Ovary (tissue), 10 donors: ENCODE measurements around the gene SLX4IP. TPM values are rescaled to one million over a fixed set of nuclear protein-coding genes. Genes with fewer than 3 reads are reported as not detected.

Experiments used
- DNase-seq, 5 donors: peaks; one replicate each; pipeline ENCODE4 v3.0.0-alpha.2; 2019 to 2020
- H3K27ac ChIP-seq, 2 donors: fragments of 200-600 bp; one replicate each; pipeline versions ENCODE4 v1.5.1 to v1.8.0; 2019 to 2022
- H3K27me3 ChIP-seq: fragments of 200-600 bp; one replicate; pipeline ENCODE4 v1.8.0; 2022
- H3K36me3 ChIP-seq: fragments of 200-600 bp; sonication (generic); one replicate; pipeline ENCODE4 v1.5.1; 2019
- H3K4me1 ChIP-seq: one replicate; pipeline ENCODE4 v1.8.1; 2013; ENCODE audit warnings: mild to moderate bottlenecking, moderate library complexity; ENCODE audit not compliant: insufficient read depth
- H3K4me3 ChIP-seq: fragments of 200-600 bp; sonication (generic); one replicate; pipeline ENCODE4 v1.5.1; 2017
- H3K9me3 ChIP-seq, 2 donors: fragments of 200-600 bp in 1 of 2; sonication (generic) in 1 of 2; one replicate each; pipeline versions ENCODE4 v1.5.1 to v1.8.1; 2013 to 2019; ENCODE audit warnings: mild to moderate bottlenecking in 1 of 2, moderate library complexity in 1 of 2
- CTCF ChIP-seq, 3 donors: fragments of 450-650 bp in 2 of 3; fragments of 200-600 bp in 1 of 3; IDR thresholded peaks; one replicate each; pipeline versions ENCODE4 v1.5.1 to v1.8.0; 2016 to 2022; ENCODE audit warnings: antibody characterized with exemption in 3 of 3, mild to moderate bottlenecking in 1 of 3
- EP300 ChIP-seq: sonication (generic); formaldehyde crosslinking; IDR thresholded peaks from one replicate; pipeline ENCODE4 v1.6.1; 2017; ENCODE audit warnings: antibody characterized with exemption
- POLR2A ChIP-seq: fragments of 450-650 bp; IDR thresholded peaks from one replicate; pipeline ENCODE4 v1.6.1; 2017; ENCODE audit warnings: antibody characterized with exemption, mild to moderate bottlenecking, moderate library complexity
- WGBS, 3 donors: extraction: QIAGEN DNeasy Blood & Tissue Kit in 1 of 3; methylation state at CpG; one replicate each; pipeline versions ENCODE4 v1.1.5 to v1.1.7; 2013 to 2017; 5-methylcytosine and 5-hydroxymethylcytosine counted together
- intact Hi-C, 4 donors: fragments of 100-400 bp; cut with DNase I; formaldehyde crosslinking; loops; one replicate each; pipeline versions ENCODE4 v1.11.0 to v1.15.1; 2022 to 2023
- long read RNA-seq, 3 donors: library from polyadenylated mRNA in 2 of 3; unstranded in 2 of 3; transcript quantifications; one replicate each; pipeline ENCODE4 v2.0.0 and lab custom pipeline, GENCODE V29; 2021 to 2026
- polyA plus RNA-seq, 2 donors: library from polyadenylated mRNA; stranded (reverse); fragments of 200-250 nt in 1 of 2; fragments of 350-450 nt in 1 of 2; fragmentation: Illumina TruSeq in 1 of 2; extraction: RNeasy Lipid Tissue Mini Kit (QIAGEN cat#74804) in 1 of 2; gene quantifications; one replicate each; pipeline ENCODE4 v1.2.3, GENCODE V29; 2013 to 2014
- total RNA-seq, 7 donors: library from RNA; depleted of rRNA in 2 of 7; stranded (reverse); fragments of >200 nt in 2 of 7; fragmentation: NEBNext Ultra II Directional in 3 of 7; extraction: Animal tissue kit (Norgen Biotek cat#: 25700) in 3 of 7; gene quantifications; one replicate each; pipeline versions ENCODE4 v1.1.0 to v1.2.4, GENCODE V29; 2016 to 2023
- donor health status: DM: no; HTN: no; CAD: no; lungs with moderate emphysema.
- donor health status: DM: no; HTN: no; CAD: no.
- donor health status: Bipolar disorder and iron deficiency.
- donor health status: DM: yes; HTN: yes; CAD: no.
- donor health status: DM: no; HTN: no; CAD: no.
- donor health status: DM: yes; HTN: yes; CAD: no.

The SLX4IP gene
- 1 to 10 TPM; 1.7 to 5.1 (median 3.0) TPM for total RNA-seq
- polyA plus RNA-seq = 1 to 10 TPM in 1 of 2 donors, under 1 TPM in 1; 0.98 to 2.8 TPM
- long read RNA-seq, donor 1, full-length matches to known transcripts = 3 of 9 reads
- long read RNA-seq, donor 1, partial matches to known transcripts = 1 of 9 reads
- long read RNA-seq, donor 1, other reads (novel, unspliced or antisense) = 5 of 9 reads
- long read RNA-seq, donor 2, full-length matches to known transcripts = 1 of 1 reads
- long read RNA-seq, donor 2, partial matches to known transcripts = 0 of 1 reads
- long read RNA-seq, donor 2, other reads (novel, unspliced or antisense) = 0 of 1 reads
- long read RNA-seq, donor 3 = 0 reads

DNA sequence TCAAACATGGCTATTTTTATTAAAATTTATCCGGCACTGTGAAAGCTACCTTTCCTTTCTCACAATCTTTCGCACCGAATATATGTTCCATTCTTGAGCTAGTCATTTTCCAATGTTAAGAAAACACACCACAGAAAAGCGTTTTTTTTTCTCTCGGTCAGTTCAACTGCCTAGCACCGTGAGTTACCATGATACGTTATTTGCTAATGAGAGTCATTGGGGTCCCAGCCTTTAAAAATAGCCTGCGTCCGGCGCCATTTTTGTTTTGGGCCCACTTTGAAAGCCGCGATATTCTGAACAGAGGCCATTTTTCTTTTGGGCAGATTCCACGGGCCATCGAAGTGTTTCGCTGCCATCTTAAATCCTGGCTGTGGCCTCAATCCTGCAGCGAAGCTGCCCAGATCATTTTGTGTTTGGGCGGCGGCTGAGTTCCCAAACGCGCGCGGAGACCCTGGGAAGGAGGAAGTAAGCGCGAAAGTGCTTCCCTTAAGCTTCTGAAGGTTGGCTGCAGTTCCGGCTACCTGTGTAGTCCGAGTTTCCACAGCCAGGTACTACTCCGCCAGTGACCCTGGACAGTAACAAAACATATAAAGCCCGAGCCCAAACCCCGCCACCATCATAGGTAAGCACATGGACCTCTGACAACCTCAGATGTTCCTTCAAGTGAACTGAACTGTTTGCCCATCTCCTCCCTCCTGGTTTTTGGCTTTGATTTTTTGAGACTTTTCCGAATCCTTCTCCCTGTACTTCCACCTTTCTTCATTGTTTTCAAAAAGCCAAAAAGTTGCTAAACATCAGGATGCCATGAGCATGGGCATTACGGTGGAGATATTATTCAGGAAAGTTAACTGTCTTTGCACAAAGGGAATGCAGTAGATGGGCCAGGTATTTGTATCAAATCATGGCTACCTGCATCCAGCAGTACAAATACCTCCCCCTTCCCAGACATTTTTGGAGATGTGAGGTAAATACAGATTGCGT is at the start of gene SLX4IP:
Gene SLX4IP (plus strand): TSS at position 474 of the 981 bp plus-strand sequence. CDS start 22,900 bp downstream, outside the sequence.
- WGBS, 3 donors = 2 to 3% (median 2%) methylated on average over 32 of the region's 32 CpGs
- peaks cover 7% of the 10 kb centered on the region for H3K4me1 ChIP-seq
- peak within 1 kb of the TSS; percentile 54 for H3K4me3 ChIP-seq
- DNase-seq = peak; percentile 90 to 94 (median 91)
- peak within 1 kb of the TSS; percentile 78 to 83 for H3K27ac ChIP-seq
- TF ChIP-seq EP300 (no peak), CTCF (IDR thresholded peaks at IDR 0.05) (no peak), POLR2A (no peak)
- intact Hi-C loops = loop anchor here in 1 of 4 donors (5.0 to 10.0 kb wide), 2 partner anchors 218 to 240 kb away; partner anchors contain the start of genes JAG1 and SNAP25
- no peaks in the 10 kb centered on the region for H3K27me3 ChIP-seq
- no peaks in the 10 kb centered on the region for H3K9me3 ChIP-seq
- H3K36me3 ChIP-seq = no peaks in the 10 kb centered on the region

DNA sequence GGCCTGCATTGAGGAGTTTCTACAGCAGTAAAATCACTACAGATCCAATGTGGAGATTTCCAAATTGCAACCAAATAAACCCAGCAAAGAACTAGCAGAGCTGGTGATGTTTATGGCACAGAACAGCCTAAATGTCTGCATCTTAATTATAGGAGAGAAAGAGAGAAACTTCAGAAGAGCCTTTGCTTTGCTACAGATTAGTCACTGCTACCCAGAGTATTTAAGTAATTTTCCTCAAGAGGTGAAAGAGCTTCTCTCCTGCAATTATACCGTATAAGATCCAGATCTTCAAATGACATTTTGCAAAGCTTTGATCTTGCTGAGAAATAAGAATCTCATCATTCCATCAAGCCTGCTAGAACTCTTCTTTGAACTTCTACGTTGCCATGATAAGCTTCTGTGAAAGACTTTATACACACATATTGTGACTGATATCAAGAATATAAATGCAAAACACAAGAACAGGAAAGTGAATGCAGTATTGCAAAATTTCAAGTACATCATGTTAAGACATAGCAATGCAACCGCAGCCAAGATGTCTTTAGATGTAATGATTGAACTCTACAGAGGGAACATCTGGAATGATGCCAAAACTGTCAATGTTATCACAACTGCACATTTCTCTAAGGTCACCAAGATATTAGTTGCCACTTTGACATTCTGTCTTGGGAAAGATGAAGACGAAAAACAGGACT is 49.1 kb upstream of the SLX4IP start:
- intact Hi-C loops = no loop called here
- Histone ChIP-seq H3K36me3 (no peaks in the 10 kb centered on the region), H3K27me3 (no peaks in the 10 kb centered on the region), H3K27ac (no peak overlapping the region), H3K4me1 (no peaks in the 10 kb centered on the region), H3K9me3 (no peaks in the 10 kb centered on the region), H3K4me3 (no peak overlapping the region)
- DNase-seq = no peak
- TF ChIP-seq POLR2A (no peak), EP300 (no peak), CTCF (IDR thresholded peaks at IDR 0.05) (no peak)
- WGBS, 3 donors = 50 to 68% (median 55%) methylated on average over 4 of the region's 4 CpGs

DNA sequence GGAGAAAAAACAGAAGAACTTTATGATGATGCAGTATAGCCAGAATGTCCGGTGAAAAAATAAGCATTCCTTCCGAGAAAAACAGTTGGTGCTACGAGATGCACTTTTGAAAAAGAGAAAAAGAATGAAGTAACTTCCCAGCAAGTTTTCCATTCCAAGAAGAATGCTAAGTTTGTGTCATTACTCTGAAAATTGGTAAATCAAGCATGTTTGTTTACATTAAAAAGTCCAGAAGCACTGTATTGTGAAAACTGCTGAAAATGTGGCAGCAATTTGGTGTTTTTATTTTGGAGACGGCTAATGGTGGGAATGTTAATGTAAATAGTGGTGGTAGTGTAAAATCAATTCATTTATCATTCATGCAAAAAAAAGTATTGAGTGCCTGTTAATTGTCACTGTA is 47.4 kb upstream of the SLX4IP start:
- Histone ChIP-seq H3K27me3 (no peaks in the 10 kb centered on the region), H3K36me3 (no peaks in the 10 kb centered on the region), H3K9me3 (no peaks in the 10 kb centered on the region), H3K4me3 (no peak overlapping the region), H3K27ac (no peak overlapping the region), H3K4me1 (no peaks in the 10 kb centered on the region)
- intact Hi-C loops = no loop called here
- DNase-seq = no peak
- TF ChIP-seq POLR2A = no peak
- no peak for TF ChIP-seq CTCF (IDR thresholded peaks at IDR 0.05)
- TF ChIP-seq EP300 = no peak
- 72 to 89% (median 76%) methylated on average over 4 of the region's 4 CpGs for WGBS, 3 donors

DNA sequence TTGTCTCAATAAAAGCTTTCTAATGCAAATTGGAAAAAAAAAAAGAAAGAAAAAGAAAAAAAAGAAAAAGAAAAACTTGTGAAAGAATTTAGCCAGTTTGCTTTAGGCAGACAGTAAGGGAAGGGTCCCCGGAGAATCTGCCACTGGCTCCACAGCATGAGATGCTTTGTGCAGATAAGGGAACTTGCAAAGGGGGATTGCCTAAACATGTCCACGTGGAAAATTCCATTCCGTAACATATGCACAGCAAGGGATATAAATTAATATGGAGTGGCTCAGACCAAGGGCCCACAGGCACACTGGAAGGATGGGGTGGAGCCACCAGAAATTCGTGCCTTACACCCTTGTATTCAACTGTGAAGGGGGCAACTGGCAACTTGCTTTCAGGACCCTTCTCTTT is 46.5 kb upstream of the SLX4IP start:
- no peaks in the 10 kb centered on the region for H3K36me3 ChIP-seq
- WGBS, 3 donors = 56 to 69% (median 57%) methylated on average over 4 of the region's 4 CpGs

More for the DNA sequence above, 46.5 kb upstream of the SLX4IP start:
- H3K9me3 ChIP-seq = no peaks in the 10 kb centered on the region
- no peak for DNase-seq
- intact Hi-C loops = no loop called here
- no peaks in the 10 kb centered on the region for H3K27me3 ChIP-seq
- no peak for TF ChIP-seq EP300
- no peak for TF ChIP-seq POLR2A
- no peak for TF ChIP-seq CTCF (IDR thresholded peaks at IDR 0.05)
- H3K27ac ChIP-seq = no peak overlapping the region
- no peak overlapping the region for H3K4me3 ChIP-seq
- H3K4me1 ChIP-seq = no peaks in the 10 kb centered on the region
